SK-N-SH (cell line): ENCODE measurements around the gene HHATL.

Experiments used
- JUND ChIP-seq: IDR thresholded peaks from 2 replicates; pipeline ENCODE4 v1.4.0; 2012
- POLR2AphosphoS5 ChIP-seq: IDR thresholded peaks from 2 replicates; pipeline ENCODE4 v1.6.1; 2012; ENCODE audit warnings: low read depth, low read length
- TAF1 ChIP-seq: IDR thresholded peaks from 2 replicates; pipeline ENCODE4 v1.6.1; 2012; ENCODE audit warnings: low read depth, mild to moderate bottlenecking, low read length, moderate library complexity, borderline replicate concordance
- TF ChIP-seq, protein P1 (sequence below): fragments of 200-600 bp; sonication (generic); IDR thresholded peaks from 2 replicates; pipeline ENCODE4 v1.6.1; 2017; ENCODE audit warnings: antibody characterized with exemption, mild to moderate bottlenecking, moderate library complexity

DNA sequence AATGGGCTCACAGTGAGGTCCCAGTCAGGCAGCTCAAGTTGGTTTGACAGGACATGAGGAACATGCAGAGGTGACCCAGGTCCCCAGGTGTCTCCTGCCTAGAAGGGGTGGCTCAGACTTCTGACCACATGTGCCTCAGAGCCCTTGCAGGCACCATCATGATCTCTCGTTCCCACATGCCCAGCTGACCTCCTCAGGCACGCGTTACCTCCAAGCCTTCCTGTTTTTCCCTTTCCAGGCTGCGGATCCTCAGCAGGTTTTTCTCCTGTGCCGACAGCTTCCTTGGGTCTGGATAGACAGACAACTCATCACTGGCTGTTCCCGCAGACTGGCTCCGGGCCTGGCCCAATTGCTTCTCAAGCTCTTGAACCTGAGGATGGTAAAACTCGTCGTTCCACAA, 40.1 kb upstream of the HHATL start:
- no peak for TF ChIP-seq POLR2AphosphoS5
- TF ChIP-seq TAF1 = no peak
- TF ChIP-seq JUND = no peak
- TF ChIP-seq, protein P1, sequence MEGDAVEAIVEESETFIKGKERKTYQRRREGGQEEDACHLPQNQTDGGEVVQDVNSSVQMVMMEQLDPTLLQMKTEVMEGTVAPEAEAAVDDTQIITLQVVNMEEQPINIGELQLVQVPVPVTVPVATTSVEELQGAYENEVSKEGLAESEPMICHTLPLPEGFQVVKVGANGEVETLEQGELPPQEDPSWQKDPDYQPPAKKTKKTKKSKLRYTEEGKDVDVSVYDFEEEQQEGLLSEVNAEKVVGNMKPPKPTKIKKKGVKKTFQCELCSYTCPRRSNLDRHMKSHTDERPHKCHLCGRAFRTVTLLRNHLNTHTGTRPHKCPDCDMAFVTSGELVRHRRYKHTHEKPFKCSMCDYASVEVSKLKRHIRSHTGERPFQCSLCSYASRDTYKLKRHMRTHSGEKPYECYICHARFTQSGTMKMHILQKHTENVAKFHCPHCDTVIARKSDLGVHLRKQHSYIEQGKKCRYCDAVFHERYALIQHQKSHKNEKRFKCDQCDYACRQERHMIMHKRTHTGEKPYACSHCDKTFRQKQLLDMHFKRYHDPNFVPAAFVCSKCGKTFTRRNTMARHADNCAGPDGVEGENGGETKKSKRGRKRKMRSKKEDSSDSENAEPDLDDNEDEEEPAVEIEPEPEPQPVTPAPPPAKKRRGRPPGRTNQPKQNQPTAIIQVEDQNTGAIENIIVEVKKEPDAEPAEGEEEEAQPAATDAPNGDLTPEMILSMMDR = no peak
